Heart right ventricle (tissue), 16 donors: ENCODE results near the gene SLC16A3. TPM values are rescaled to one million over a fixed set of nuclear protein-coding genes. Genes with fewer than 3 reads are reported as not detected.

ENCODE experiments used
- ATAC-seq, 8 donors: fragments of 200-7000 bp; cut with Tn5 transposase; one replicate each; pipeline ENCODE4 v1.9.1; 2020; ENCODE audit warnings: mild to moderate bottlenecking in 8 of 8, moderate library complexity in 8 of 8, moderate number of reproducible peaks in 1 of 8
- DNase-seq, 2 donors: peaks; one replicate each; pipeline ENCODE4 v3.0.0-alpha.2; 2020
- H3K27ac ChIP-seq, 10 donors: fragments of 200-600 bp; sonication (generic) in 2 of 10; one replicate each; pipeline versions ENCODE4 v1.5.0 to v1.8.0; 2020 to 2022; ENCODE audit warnings: mild to moderate bottlenecking in 3 of 10
- H3K27me3 ChIP-seq, 7 donors: fragments of 200-600 bp; one replicate each; pipeline ENCODE4 v1.8.0; 2021 to 2022; ENCODE audit warnings: mild to moderate bottlenecking in 2 of 7
- H3K36me3 ChIP-seq, 9 donors: fragments of 200-600 bp; sonication (generic) in 1 of 9; one replicate each; pipeline versions ENCODE4 v1.5.0 to v1.8.0; 2020 to 2022; ENCODE audit warnings: mild to moderate bottlenecking in 2 of 9
- H3K4me1 ChIP-seq, 9 donors: fragments of 200-600 bp; sonication (generic) in 1 of 9; one replicate each; pipeline versions ENCODE4 v1.5.0 to v1.8.0; 2020 to 2022; ENCODE audit warnings: mild to moderate bottlenecking in 4 of 9
- H3K4me3 ChIP-seq, 10 donors: fragments of 200-600 bp; sonication (generic) in 2 of 10; one replicate each; pipeline versions ENCODE4 v1.5.0 to v1.8.0; 2020 to 2022; ENCODE audit warnings: mild to moderate bottlenecking in 7 of 10, moderate library complexity in 2 of 10
- H3K9me3 ChIP-seq, 11 donors: fragments of 200-600 bp in 10 of 11; sonication (generic) in 2 of 11; one replicate each; pipeline versions ENCODE4 v1.5.0 to v1.8.0; 2013 to 2022; ENCODE audit warnings: mild to moderate bottlenecking in 2 of 11, control low read depth in 1 of 11, moderate library complexity in 1 of 11
- CTCF ChIP-seq, 9 donors: fragments of 200-600 bp; sonication (generic) in 2 of 9; IDR thresholded peaks; one replicate each; pipeline versions ENCODE4 v1.5.0 to v1.8.0; 2021 to 2022; ENCODE audit warnings: antibody characterized with exemption in 9 of 9, mild to moderate bottlenecking in 5 of 9, moderate library complexity in 1 of 9
- WGBS, 2 donors: extraction: QIAGEN DNeasy Blood & Tissue Kit; methylation state at CpG; one replicate each; pipeline ENCODE4 v1.1.7; 2013; ENCODE audit warnings: inconsistent platforms in 1 of 2; 5-methylcytosine and 5-hydroxymethylcytosine counted together
- intact Hi-C, 10 donors: fragments of 100-400 bp; cut with DNase I; formaldehyde crosslinking; loops; one replicate each; pipeline versions ENCODE4 v1.11.1 to v1.14.2; 2022
- polyA plus RNA-seq, 2 donors: library from polyadenylated mRNA; stranded (reverse); fragments of 200-250 nt; gene quantifications; one replicate each; pipeline ENCODE4 v1.2.3, GENCODE V29; 2013
- total RNA-seq, 10 donors: library from RNA; stranded (reverse); fragmentation: NEBNext Ultra II Directional in 3 of 10; extraction: Animal tissue kit (Norgen Biotek cat#: 25700) in 3 of 10; gene quantifications; one replicate each; pipeline versions ENCODE4 v1.2.1 to v1.2.4, GENCODE V29; 2021 to 2023
- donor health status: Arrhythmogenic right ventricular cardiomyopathy.
- donor health status: ischemic (EF 13 %, LVEDD 7.1; RV severe dilation, severe dysfunction).
- donor health status: healthy with polysubstance abuse.
- donor health status: DM: no; HTN: yes; CAD: no.
- donor health status: DM: no; HTN: no; CAD: no.
- donor health status: ischemic (EF 25% LVEDD 6.9; RV normal size, moderate dysfunction).
- donor health status: ischemic (EF 25% LVEDD 5.7; RV mildly dilated, moderate dysfunction).
- donor health status: healthy.
- donor health status: DM: yes; HTN: yes; CAD: no.
- donor health status: Ischemic cardiomyopathy.
- donor health status: ischemic (EF 35%, LVEDD 5.7; RV mildly dilated, moderate dysfunction).
- donor health status: nonischemic (EF 11% LVEDD 7.7; RV severe dilation, severe dysfunction).
- donor health status: DM: yes; HTN: yes; CAD: no.
- donor health status: PGD.
- donor health status: ischemic (EF 29% LVEDD 5.4; RV normal size, mild dysfunction).
- donor health status: nonischemic (EF 23%, LVEDD 6.1; RV moderate dilation, normal function).

The SLC16A3 gene
- total and polyA plus RNA-seq, 12 donors = 4.8 to 65.3 (median 10.1) TPM

GRCh38 chr17:82180776-82181528, 47.9 kb upstream of the SLC16A3 start:
- H3K27me3 ChIP-seq = no peaks in the 10 kb centered on the region
- DNase-seq = no peak
- H3K4me1 ChIP-seq = no peaks in the 10 kb centered on the region
- peaks cover 0 to 86% (median 15%) of the 10 kb centered on the region in 9 donors for H3K36me3 ChIP-seq
- TF ChIP-seq CTCF (IDR thresholded peaks at IDR 0.05) = no peak
- no peaks in the 10 kb centered on the region for H3K9me3 ChIP-seq
- no peak overlapping the region for H3K4me3 ChIP-seq
- no peak for ATAC-seq
- 94 to 95% methylated on average over 31 of the region's 31 CpGs for WGBS, 2 donors
- H3K27ac ChIP-seq = no peak overlapping the region
- intact Hi-C loops = no loop called here

- no peaks in the 10 kb centered on the region for H3K27me3 ChIP-seq
- ATAC-seq (no peak), DNase-seq (no peak)
- H3K4me3 ChIP-seq = no peak overlapping the region
- no peak overlapping the region for H3K27ac ChIP-seq
- TF ChIP-seq CTCF (IDR thresholded peaks at IDR 0.05) = no peak
- peaks cover 0 to 66% (median 15%) of the 10 kb centered on the region in 9 donors for H3K36me3 ChIP-seq
- WGBS, 2 donors = 86 to 91% methylated on average over 5 of the region's 5 CpGs
- intact Hi-C loops = no loop called here
- no peaks in the 10 kb centered on the region for H3K9me3 ChIP-seq
- no peaks in the 10 kb centered on the region for H3K4me1 ChIP-seq
These were observed 44.1 kb upstream of the SLC16A3 start for GRCh38 chr17:82184761-82185160.

DNA sequence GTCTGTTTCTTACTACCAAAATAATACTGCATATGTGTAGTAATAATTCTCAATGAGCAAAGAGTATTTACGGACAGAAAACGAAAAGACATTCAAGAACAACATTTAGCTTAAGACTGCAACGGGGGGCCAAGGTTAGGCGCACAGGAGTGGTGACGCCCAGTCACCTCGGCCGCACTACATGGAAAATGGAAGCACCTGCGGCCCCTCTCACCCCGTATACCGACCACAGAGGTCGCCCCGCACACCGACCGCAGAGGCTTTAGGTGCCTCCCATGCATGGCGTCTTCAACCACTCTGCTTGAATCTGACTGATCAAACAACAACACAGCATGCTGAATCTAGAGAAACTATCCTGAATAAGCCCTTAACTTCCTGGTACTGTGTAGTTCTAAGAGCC, 42.6 kb upstream of the SLC16A3 start:
- no peak for TF ChIP-seq CTCF (IDR thresholded peaks at IDR 0.05)
- intact Hi-C loops = no loop called here
- ATAC-seq = no peak

GRCh38 chr17:82187500-82187899, 41.3 kb upstream of the SLC16A3 start:
- no peak for TF ChIP-seq CTCF (IDR thresholded peaks at IDR 0.05)
- no peaks in the 10 kb centered on the region for H3K4me1 ChIP-seq
- intact Hi-C loops = no loop called here
- H3K4me3 ChIP-seq = no peak overlapping the region
- peaks cover 0 to 63% (median 15%) of the 10 kb centered on the region in 9 donors for H3K36me3 ChIP-seq
- H3K27ac ChIP-seq = no peak overlapping the region
- no peaks in the 10 kb centered on the region for H3K9me3 ChIP-seq
- WGBS, 2 donors = 91 to 94% methylated on average over 8 to 23 of the region's 23 CpGs
- DNase-seq = no peak
- no peaks in the 10 kb centered on the region for H3K27me3 ChIP-seq
- ATAC-seq = no peak

More for the DNA sequence above, 42.6 kb upstream of the SLC16A3 start:
- 91 to 96% methylated on average over 15 of the region's 15 CpGs for WGBS, 2 donors
- Histone ChIP-seq H3K36me3 (peaks cover 0 to 61% (median 15%) of the 10 kb centered on the region in 9 donors), H3K4me1 (no peaks in the 10 kb centered on the region), H3K27me3 (no peaks in the 10 kb centered on the region), H3K9me3 (no peaks in the 10 kb centered on the region), H3K4me3 (no peak overlapping the region), H3K27ac (no peak overlapping the region)
- DNase-seq = no peak
